A549 (cell line): ENCODE results near the gene KCNQ2. TPM values are rescaled to one million over a fixed set of nuclear protein-coding genes. Genes with fewer than 3 reads are reported as not detected.

ENCODE experiments used
- ATAC-seq, 2 experiments: fragments of 200-7000 bp in 1 of 2; fragments of >200 bp in 1 of 2; cut with Nextera tagmentation in 1 of 2; cut with Tn5 transposase in 1 of 2; 3 replicates each; pipeline versions ENCODE4 v1.8.0 to v1.9.1; 2018 to 2020; ENCODE audit warnings: mild to moderate bottlenecking in 1 of 2, moderate library complexity in 1 of 2
- CTCF ChIA-PET: fragments of 300-600 bp; sonication (Branson Sonifier 250); formaldehyde crosslinking; extraction: SDS; loops from one replicate; lab custom pipeline; 2021; ENCODE audit warnings: antibody characterized with exemption, inconsistent platforms; lab: Yijun Ruan, JAX
- POLR2A ChIA-PET: fragments of 350-600 bp; formaldehyde crosslinking; extraction: SDS; loops from one replicate; lab custom pipeline; 2021; ENCODE audit warnings: antibody characterized with exemption, inconsistent platforms; lab: Yijun Ruan, JAX
- DNase-seq, 2 experiments: peaks; one replicate each; pipeline versions ENCODE4 v3.0.0 to v3.0.0-alpha.2; 2011 to 2016; ENCODE audit warnings: low read depth in 1 of 2, low spot score in 1 of 2
- FAIRE-seq: peaks from 2 replicates; lab custom pipeline; 2011; peaks lifted over from hg19 to GRCh38; lab: Jason Lieb, UNC
- H3K27ac ChIP-seq, 2 experiments: fragments of >200 bp; sonication (Bioruptor Twin); formaldehyde crosslinking; 3 replicates each; pipeline ENCODE4 v1.5.1; 2016 to 2017
- H3K4me1 ChIP-seq: fragments of >200 bp; sonication (Bioruptor Twin); formaldehyde crosslinking; 3 replicates; pipeline ENCODE4 v1.6.1; 2016
- H3K4me2 ChIP-seq: fragments of >200 bp; sonication (Bioruptor Twin); formaldehyde crosslinking; 3 replicates; pipeline ENCODE4 v1.6.1; 2016
- H3K4me3 ChIP-seq: fragments of >200 bp; sonication (Bioruptor Twin); formaldehyde crosslinking; 3 replicates; pipeline ENCODE4 v1.5.1; 2016
- H3K9me3 ChIP-seq: fragments of >200 bp; sonication (Bioruptor Twin); formaldehyde crosslinking; 3 replicates; pipeline ENCODE4 v1.6.1; 2016
- CBX2 ChIP-seq: fragments of 200-600 bp; sonication (generic); IDR thresholded peaks from 2 replicates; pipeline ENCODE4 v1.6.1; 2016; ENCODE audit warnings: low read depth, mild to moderate bottlenecking, borderline replicate concordance
- CBX8 ChIP-seq: fragments of 200-600 bp; sonication (generic); IDR thresholded peaks from 2 replicates; pipeline ENCODE4 v1.6.1; 2016
- CEBPB ChIP-seq, 2 experiments: fragments of >200 bp in 1 of 2; sonication (Bioruptor Twin) in 1 of 2; formaldehyde crosslinking in 1 of 2; IDR thresholded peaks; 2 replicates each; pipeline ENCODE4 v1.6.1; 2012 to 2016
- EP300 ChIP-seq, 2 experiments: fragments of >200 bp; sonication (Bioruptor Twin); formaldehyde crosslinking; IDR thresholded peaks; 2 replicates in 1 of 2; 3 replicates in 1 of 2; pipeline ENCODE4 v1.6.1; 2016 to 2017
- ESRRA ChIP-seq: fragments of 150-350 bp; IDR thresholded peaks from 2 replicates; pipeline ENCODE4 v1.6.1; 2014; ENCODE audit warnings: mild to moderate bottlenecking, low read length, borderline replicate concordance
- FOSB ChIP-seq: fragments of 250-450 bp; sonication (Bioruptor Pico); IDR thresholded peaks from 2 replicates; pipeline ENCODE4 v1.5.0; 2020; ENCODE audit warnings: mild to moderate bottlenecking, moderate library complexity
- FOSL2 ChIP-seq, 2 experiments: fragments of 450-650 bp in 1 of 2; fragments of >200 bp in 1 of 2; sonication (Bioruptor Twin) in 1 of 2; formaldehyde crosslinking; IDR thresholded peaks; 2 replicates each; pipeline versions ENCODE4 v1.5.0 to v1.6.1; 2016 to 2020; ENCODE audit warnings: mild to moderate bottlenecking in 1 of 2, moderate library complexity in 1 of 2
- FOXS1 ChIP-seq: fragments of 250-450 bp; sonication (Bioruptor Pico); IDR thresholded peaks from 2 replicates; pipeline ENCODE4 v1.5.0; 2020; ENCODE audit warnings: mild to moderate bottlenecking, moderate library complexity
- HDAC2 ChIP-seq: fragments of 200-600 bp; sonication (generic); IDR thresholded peaks from 2 replicates; pipeline ENCODE4 v1.6.1; 2016
- HEYL ChIP-seq: fragments of 250-450 bp; sonication (Bioruptor Pico); IDR thresholded peaks from 2 replicates; pipeline ENCODE4 v1.8.0; 2021; ENCODE audit warnings: mild to moderate bottlenecking, moderate library complexity
- HOXA7 ChIP-seq: fragments of 250-450 bp; sonication (Bioruptor Pico); IDR thresholded peaks from 2 replicates; pipeline ENCODE4 v1.5.0; 2020; ENCODE audit warnings: mild to moderate bottlenecking, moderate library complexity
- HOXB5 ChIP-seq: fragments of 250-450 bp; sonication (Bioruptor Pico); IDR thresholded peaks from 2 replicates; pipeline ENCODE4 v1.5.0; 2020; ENCODE audit warnings: mild to moderate bottlenecking, moderate library complexity
- JUN ChIP-seq, 2 experiments: fragments of >200 bp; sonication (Bioruptor Twin); formaldehyde crosslinking; IDR thresholded peaks; 2 replicates in 1 of 2; 3 replicates in 1 of 2; pipeline ENCODE4 v1.6.1; 2016 to 2017
- JUNB ChIP-seq: fragments of >200 bp; sonication (Bioruptor Twin); formaldehyde crosslinking; IDR thresholded peaks from 2 replicates; pipeline ENCODE4 v1.6.1; 2016
- KDM1A ChIP-seq: fragments of 200-600 bp; sonication (generic); IDR thresholded peaks from 2 replicates; pipeline ENCODE4 v1.6.1; 2016; ENCODE audit warnings: low read depth, mild to moderate bottlenecking
- NFE2L2 ChIP-seq: fragments of 150-350 bp; conservative IDR thresholded peaks from 2 replicates; pipeline ENCODE4 v1.6.1; 2014; ENCODE audit warnings: low read length
- NPAS2 ChIP-seq: fragments of 250-450 bp; sonication (Bioruptor Pico); IDR thresholded peaks from 2 replicates; pipeline ENCODE4 v1.8.0; 2022; ENCODE audit warnings: mild to moderate bottlenecking, moderate library complexity, borderline replicate concordance
- NR3C1 ChIP-seq: fragments of >200 bp; sonication (Bioruptor Twin); formaldehyde crosslinking; IDR thresholded peaks from 3 replicates; pipeline ENCODE4 v1.6.1; 2017
- POLR2AphosphoS2 ChIP-seq: conservative IDR thresholded peaks from 2 replicates; pipeline ENCODE4 v1.6.1; 2012; ENCODE audit warnings: low read length, improper control_type of control experiment, inconsistent platforms
- RAD21 ChIP-seq, 2 experiments: fragments of >200 bp in 1 of 2; sonication (Bioruptor Twin) in 1 of 2; formaldehyde crosslinking in 1 of 2; IDR thresholded peaks in 1 of 2; conservative IDR thresholded peaks in 1 of 2; 2 replicates in 1 of 2; 3 replicates in 1 of 2; pipeline ENCODE4 v1.6.1; 2012 to 2018; ENCODE audit warnings: inconsistent platforms in 1 of 2
- RARB ChIP-seq: fragments of 250-450 bp; sonication (Bioruptor Pico); IDR thresholded peaks from 2 replicates; pipeline ENCODE4 v1.8.0; 2021; ENCODE audit warnings: mild to moderate bottlenecking, moderate library complexity
- RCOR1 ChIP-seq: fragments of 150-350 bp; IDR thresholded peaks from 2 replicates; pipeline ENCODE4 v1.6.1; 2014; ENCODE audit warnings: antibody characterized with exemption, low read length, low read depth
- RFX5 ChIP-seq: fragments of 450-650 bp; IDR thresholded peaks from 2 replicates; pipeline ENCODE4 v1.7.1; 2014; ENCODE audit warnings: antibody characterized with exemption, mild to moderate bottlenecking, moderate library complexity
- SREBF2 ChIP-seq: fragments of 450-650 bp; IDR thresholded peaks from 2 replicates; pipeline ENCODE4 v1.6.1; 2014; ENCODE audit warnings: mild to moderate bottlenecking, moderate library complexity
- TP53 ChIP-seq: fragments of 250-450 bp; sonication (Bioruptor Pico); IDR thresholded peaks from 2 replicates; pipeline ENCODE4 v1.5.0; 2021; ENCODE audit warnings: mild to moderate bottlenecking, moderate library complexity
- whole genome bisulfite sequencing: methylation state at CpG from one replicate; pipeline ENCODE4 v1.1.6; 2017; ENCODE audit errors: missing lambda C conversion rate; 5-methylcytosine and 5-hydroxymethylcytosine counted together
- polyA plus RNA-seq, 4 experiments: library from polyadenylated mRNA; depleted of rRNA in 3 of 4; stranded (reverse); fragments of >200 nt; fragmentation: RNase III in 1 of 4; extraction: RNeasy Plus Mini Kit Qiagen cat#74134 plus additional on column Dnase treatment in 1 of 4; gene quantifications; 2 replicates in 3 of 4; 3 replicates in 1 of 4; pipeline ENCODE4 v1.2.3, GENCODE V29; 2011 to 2017
- TF ChIP-seq, protein P1 (sequence below): fragments of 250-450 bp; sonication (Bioruptor Pico); IDR thresholded peaks from 2 replicates; pipeline ENCODE4 v1.5.0; 2020; ENCODE audit warnings: low read depth, mild to moderate bottlenecking, moderate library complexity
- TF ChIP-seq, protein P2 (sequence below): IDR thresholded peaks from 2 replicates; pipeline ENCODE4 v1.6.1; 2012
- TF ChIP-seq, protein P3 (sequence below): fragments of >200 bp; sonication (Bioruptor Twin); formaldehyde crosslinking; IDR thresholded peaks from 2 replicates; pipeline ENCODE4 v1.6.1; 2016
- TF ChIP-seq, protein P4 (sequence below): fragments of >200 bp; sonication (Bioruptor Twin); formaldehyde crosslinking; IDR thresholded peaks from 3 replicates; pipeline ENCODE4 v1.6.1; 2016

The KCNQ2 gene
- polyA plus RNA-seq, 2 of the 4 experiments (the other 2 are of a cell fraction) = 0.14 to 0.36 TPM

DNA sequence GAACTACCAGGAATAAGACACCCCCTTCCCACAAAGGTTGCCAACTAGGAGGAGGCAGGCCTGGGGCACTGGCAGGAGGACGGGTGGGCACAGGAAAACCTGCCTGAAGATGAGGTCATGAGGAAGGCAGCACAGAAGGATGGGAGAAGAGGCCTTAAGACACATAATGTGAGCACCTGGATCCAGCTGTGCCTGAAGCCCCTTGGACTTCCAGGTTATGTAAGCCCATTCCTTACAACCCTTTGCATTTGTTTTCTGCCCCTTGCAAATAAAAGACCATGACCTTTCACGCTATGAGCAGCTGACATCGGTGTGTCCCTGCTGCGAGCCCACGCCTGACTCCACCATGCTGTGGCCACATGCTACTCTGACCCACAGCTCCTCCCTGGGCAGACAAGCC lies 23.4 kb downstream of the KCNQ2 start (continued):
- TF ChIP-seq, protein P1, sequence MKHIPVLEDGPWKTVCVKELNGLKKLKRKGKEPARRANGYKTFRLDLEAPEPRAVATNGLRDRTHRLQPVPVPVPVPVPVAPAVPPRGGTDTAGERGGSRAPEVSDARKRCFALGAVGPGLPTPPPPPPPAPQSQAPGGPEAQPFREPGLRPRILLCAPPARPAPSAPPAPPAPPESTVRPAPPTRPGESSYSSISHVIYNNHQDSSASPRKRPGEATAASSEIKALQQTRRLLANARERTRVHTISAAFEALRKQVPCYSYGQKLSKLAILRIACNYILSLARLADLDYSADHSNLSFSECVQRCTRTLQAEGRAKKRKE (CRISPR knock-in tag) = no peak
- TF ChIP-seq SREBF2 (no peak), CEBPB (IDR thresholded peaks at IDR 0.05) (no peak), NFE2L2 (no peak), FOXS1 (CRISPR knock-in tag) (no peak), HOXB5 (no peak), TP53 (no peak), JUNB (no peak), NR3C1 (no peak)
- TF ChIP-seq, protein P2, sequence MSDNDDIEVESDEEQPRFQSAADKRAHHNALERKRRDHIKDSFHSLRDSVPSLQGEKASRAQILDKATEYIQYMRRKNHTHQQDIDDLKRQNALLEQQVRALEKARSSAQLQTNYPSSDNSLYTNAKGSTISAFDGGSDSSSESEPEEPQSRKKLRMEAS = no peak
- TF ChIP-seq, protein P3, sequence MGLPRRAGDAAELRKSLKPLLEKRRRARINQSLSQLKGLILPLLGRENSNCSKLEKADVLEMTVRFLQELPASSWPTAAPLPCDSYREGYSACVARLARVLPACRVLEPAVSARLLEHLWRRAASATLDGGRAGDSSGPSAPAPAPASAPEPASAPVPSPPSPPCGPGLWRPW = no peak

DNA sequence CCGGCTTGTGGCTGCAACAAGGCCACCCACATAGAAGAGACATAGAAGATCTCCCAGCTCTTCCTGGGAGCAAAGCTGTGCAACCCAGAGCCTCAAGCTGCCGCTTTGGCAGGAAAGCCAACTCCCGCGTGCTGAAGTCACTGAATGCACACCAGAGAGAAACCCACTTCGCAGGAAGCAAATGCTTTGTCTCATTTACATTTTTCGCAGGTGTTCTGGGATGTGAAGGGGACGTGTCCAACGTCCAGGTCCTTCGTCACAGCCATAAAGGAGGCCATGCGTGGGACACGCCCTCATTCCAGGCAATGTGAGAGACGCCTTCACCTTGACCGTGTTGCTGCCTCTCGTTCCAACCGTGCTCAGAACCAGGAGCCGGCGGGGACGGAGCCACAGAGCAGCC lies 24.4 kb downstream of the KCNQ2 start:
- no peak overlapping the region for H3K27ac ChIP-seq
- no peaks in the 10 kb centered on the region for H3K4me1 ChIP-seq
- no peak overlapping the region for H3K4me2 ChIP-seq
- WGBS = 25% methylated on average over 18 of the region's 18 CpGs
- ChIA-PET POLR2A (no interaction called here), CTCF (no interaction called here)
- DNase-seq (no peak), FAIRE-seq (no peak), ATAC-seq (no peak; a peak in 1 of 6 replicates)
- no peak overlapping the region for H3K4me3 ChIP-seq
- H3K9me3 ChIP-seq = no peaks in the 10 kb centered on the region
- TF ChIP-seq KDM1A = no peak
- TF ChIP-seq FOSB = no peak
- no peak for TF ChIP-seq JUN (IDR thresholded peaks at IDR 0.05)
- TF ChIP-seq CBX8 = no peak
- TF ChIP-seq RFX5 = no peak
- no peak for TF ChIP-seq ESRRA
- no peak for TF ChIP-seq POLR2AphosphoS2
- no peak for TF ChIP-seq EP300 (IDR thresholded peaks at IDR 0.05)
- TF ChIP-seq FOSL2 (IDR thresholded peaks at IDR 0.05) = no peak
- TF ChIP-seq FOSL2 (CRISPR knock-in tag; IDR thresholded peaks at IDR 0.05) = no peak
- TF ChIP-seq RARB (CRISPR knock-in tag) = no peak
- no peak for TF ChIP-seq HDAC2
- TF ChIP-seq HOXA7 (CRISPR knock-in tag) = no peak
- no peak for TF ChIP-seq HOXB5
- TF ChIP-seq HEYL = no peak
- no peak for TF ChIP-seq RCOR1
- TF ChIP-seq RAD21 (conservative IDR thresholded peaks at IDR 0.05 in 1 of 2, IDR thresholded peaks at IDR 0.05 in 1 of 2) = no peak
- TF ChIP-seq TP53 = no peak
- TF ChIP-seq CBX2 = no peak
- TF ChIP-seq NPAS2 (CRISPR knock-in tag) = no peak
- TF ChIP-seq, protein P4, sequence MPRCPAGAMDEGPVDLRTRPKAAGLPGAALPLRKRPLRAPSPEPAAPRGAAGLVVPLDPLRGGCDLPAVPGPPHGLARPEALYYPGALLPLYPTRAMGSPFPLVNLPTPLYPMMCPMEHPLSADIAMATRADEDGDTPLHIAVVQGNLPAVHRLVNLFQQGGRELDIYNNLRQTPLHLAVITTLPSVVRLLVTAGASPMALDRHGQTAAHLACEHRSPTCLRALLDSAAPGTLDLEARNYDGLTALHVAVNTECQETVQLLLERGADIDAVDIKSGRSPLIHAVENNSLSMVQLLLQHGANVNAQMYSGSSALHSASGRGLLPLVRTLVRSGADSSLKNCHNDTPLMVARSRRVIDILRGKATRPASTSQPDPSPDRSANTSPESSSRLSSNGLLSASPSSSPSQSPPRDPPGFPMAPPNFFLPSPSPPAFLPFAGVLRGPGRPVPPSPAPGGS = no peak
